Endothelial cell of hepatic sinusoid (primary cell): ENCODE measurements around the gene FDX2.

ENCODE experiments used
- in situ Hi-C: cut with HindIII; loops from 2 replicates; pipeline ENCODE4 v1.10.0; 2017; ENCODE audit warnings: low sequenced_read_pairs

The FDX2 gene

GRCh38 chr19:10260141-10260584 lies 55.7 kb downstream of the FDX2 start:
- in situ Hi-C loops, result no loop called here
